Left ventricle myocardium inferior (tissue), 1 donor: ENCODE data around the gene BMAL2. TPM values are rescaled to one million over a fixed set of nuclear protein-coding genes. Genes with fewer than 3 reads are reported as not detected.

Source experiments
- DNase-seq: peaks from one replicate; pipeline ENCODE4 v3.0.0-alpha.2; 2020
- H3K27ac ChIP-seq: fragments of 200-600 bp; replicated peaks from 2 replicates; pipeline ENCODE4 v1.8.0; 2021
- H3K27me3 ChIP-seq: fragments of 200-600 bp; 2 replicates; pipeline ENCODE4 v1.8.0; 2021; ENCODE audit warnings: low read depth
- H3K36me3 ChIP-seq: fragments of 200-600 bp; 2 replicates; pipeline ENCODE4 v1.8.0; 2021
- H3K4me1 ChIP-seq: fragments of 200-600 bp; 2 replicates; pipeline ENCODE4 v1.8.0; 2021
- H3K4me3 ChIP-seq: fragments of 200-600 bp; 2 replicates; pipeline ENCODE4 v1.8.0; 2021; ENCODE audit warnings: mild to moderate bottlenecking, moderate library complexity
- H3K9me3 ChIP-seq: fragments of 200-600 bp; replicated peaks from 2 replicates; pipeline ENCODE4 v1.8.0; 2021
- CTCF ChIP-seq: fragments of 200-600 bp; IDR thresholded peaks from 2 replicates; pipeline ENCODE4 v1.8.0; 2021; ENCODE audit warnings: antibody characterized with exemption, mild to moderate bottlenecking, borderline replicate concordance
- intact Hi-C: fragments of 100-400 bp; cut with micrococcal nuclease; formaldehyde crosslinking; loops from one replicate; pipeline ENCODE4 v1.11.0; 2022
- total RNA-seq: library from RNA; stranded (reverse); fragmentation: NEBNext Ultra II Directional; extraction: Animal tissue kit (Norgen Biotek cat#: 25700); gene quantifications from one replicate; pipeline ENCODE4 v1.2.1, GENCODE V29; 2021
- donor health status: DM: no; HTN: yes; CAD: no; lungs with severe emphysema.

Gene BMAL2
- total RNA-seq, 1 donor from 2014 or later, result 1.5 TPM

DNA sequence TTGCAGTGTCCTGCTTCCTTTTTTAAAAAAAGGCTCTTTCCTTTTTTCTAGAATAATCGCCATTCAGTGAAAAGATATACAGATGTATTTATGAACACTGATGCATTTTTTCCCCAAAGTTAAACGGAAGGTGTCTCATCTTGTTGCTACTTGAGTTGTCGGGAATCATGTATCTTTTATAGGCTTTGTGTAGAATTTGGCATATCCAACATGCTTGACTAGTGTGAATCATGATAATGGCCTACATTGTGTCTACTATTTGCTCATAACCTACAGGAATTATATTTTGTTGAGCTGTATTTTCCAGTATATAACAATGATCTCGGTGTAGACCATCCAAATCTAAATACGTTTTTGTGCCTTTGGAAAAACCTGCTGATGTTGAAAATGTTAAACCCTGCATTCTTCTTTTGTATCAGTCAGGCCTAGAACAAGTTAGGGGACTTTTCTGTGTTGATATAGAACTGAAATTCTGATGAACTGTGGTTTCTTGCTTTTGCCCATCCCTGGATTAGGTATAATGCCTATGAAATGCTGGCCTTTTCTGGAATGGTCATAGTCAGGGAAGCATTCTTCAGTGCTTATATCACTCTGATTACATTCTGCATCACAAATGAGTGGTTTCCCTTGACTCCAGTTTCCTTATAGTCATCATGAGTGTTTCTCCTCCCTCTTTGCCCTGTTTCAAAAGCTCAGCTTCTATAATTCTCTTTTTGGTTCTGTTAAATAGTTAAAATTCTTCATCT lies 10.8 kb downstream of the BMAL2 start:
- no peaks in the 10 kb centered on the region for H3K4me1 ChIP-seq
- DNase-seq, result no peak
- no peak for TF ChIP-seq CTCF
- no peak overlapping the region for H3K27ac ChIP-seq
- H3K9me3 ChIP-seq, result no peaks in the 10 kb centered on the region
- no peak overlapping the region for H3K4me3 ChIP-seq
- H3K36me3 ChIP-seq, result no peaks in the 10 kb centered on the region
- H3K27me3 ChIP-seq, result no peaks in the 10 kb centered on the region
- intact Hi-C loops, result no loop called here

GRCh38 chr12:27344246-27344645 lies 11.6 kb downstream of the BMAL2 start:
- H3K9me3 ChIP-seq, result no peaks in the 10 kb centered on the region
- no peak overlapping the region for H3K27ac ChIP-seq
- no peaks in the 10 kb centered on the region for H3K4me1 ChIP-seq
- TF ChIP-seq CTCF, result no peak
- H3K4me3 ChIP-seq, result no peak overlapping the region
- intact Hi-C loops, result no loop called here
- no peaks in the 10 kb centered on the region for H3K27me3 ChIP-seq
- DNase-seq, result no peak
- no peaks in the 10 kb centered on the region for H3K36me3 ChIP-seq

- no peak for TF ChIP-seq CTCF
- no peaks in the 10 kb centered on the region for H3K4me1 ChIP-seq
- DNase-seq, result no peak
- H3K27ac ChIP-seq, result no peak overlapping the region
- no peaks in the 10 kb centered on the region for H3K27me3 ChIP-seq
- no peaks in the 10 kb centered on the region for H3K9me3 ChIP-seq
- no peak overlapping the region for H3K4me3 ChIP-seq
- H3K36me3 ChIP-seq, result no peaks in the 10 kb centered on the region
- intact Hi-C loops, result no loop called here
These were observed 12.1 kb downstream of the BMAL2 start for GRCh38 chr12:27344760-27345159.

- Histone ChIP-seq H3K27me3 (no peaks in the 10 kb centered on the region), H3K4me1 (no peaks in the 10 kb centered on the region), H3K36me3 (no peaks in the 10 kb centered on the region), H3K27ac (no peak overlapping the region), H3K9me3 (no peaks in the 10 kb centered on the region), H3K4me3 (no peak overlapping the region)
- TF ChIP-seq CTCF, result no peak
- DNase-seq, result no peak
- intact Hi-C loops, result no loop called here
These were observed 12.7 kb downstream of the BMAL2 start for GRCh38 chr12:27345376-27345775.

- Histone ChIP-seq H3K27ac (no peak overlapping the region), H3K4me3 (no peak overlapping the region), H3K36me3 (no peaks in the 10 kb centered on the region), H3K4me1 (no peaks in the 10 kb centered on the region), H3K27me3 (no peaks in the 10 kb centered on the region), H3K9me3 (no peaks in the 10 kb centered on the region)
- DNase-seq, result no peak
- intact Hi-C loops, result no loop called here
- no peak for TF ChIP-seq CTCF
These were observed 15.1 kb downstream of the BMAL2 start for GRCh38 chr12:27347779-27348178.

DNA sequence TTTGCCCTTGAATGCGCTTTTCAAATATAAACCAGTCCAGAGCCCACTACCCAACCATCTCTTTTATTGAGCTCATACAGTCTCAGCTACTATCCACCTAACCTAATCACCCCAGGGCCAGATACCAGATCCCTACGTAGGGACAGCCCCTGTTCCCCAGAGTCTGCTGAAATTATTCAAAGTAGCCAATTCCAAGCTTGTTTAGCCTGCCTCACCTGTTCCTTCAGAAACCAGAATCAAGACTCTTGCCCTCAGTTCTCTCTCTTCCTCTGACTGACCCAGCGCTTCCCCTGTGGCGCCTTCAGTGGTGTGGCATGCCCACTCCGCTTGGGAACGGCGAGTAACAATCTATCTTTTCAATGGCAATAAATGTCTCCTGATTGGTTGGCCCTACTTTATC lies 18.8 kb downstream of the BMAL2 start:
- no peak overlapping the region for H3K27ac ChIP-seq
- intact Hi-C loops, result no loop called here
- DNase-seq, result no peak
- H3K9me3 ChIP-seq, result no peaks in the 10 kb centered on the region
- H3K4me1 ChIP-seq, result no peaks in the 10 kb centered on the region
- no peaks in the 10 kb centered on the region for H3K36me3 ChIP-seq
- no peak overlapping the region for H3K4me3 ChIP-seq
- H3K27me3 ChIP-seq, result no peaks in the 10 kb centered on the region
- no peak for TF ChIP-seq CTCF
